Type B pancreatic cell (in vitro differentiated cells): ENCODE measurements around the gene FPR3. TPM values are rescaled to one million over a fixed set of nuclear protein-coding genes. Genes with fewer than 3 reads are reported as not detected.

Experiments used
- DNase-seq: peaks from one replicate; pipeline ENCODE4 v3.0.0; 2021; ENCODE audit warnings: mixed read lengths; ENCODE audit not compliant: unreplicated experiment; ENCODE audit errors: extremely low spot score
- H3K27ac Mint-ChIP-seq: 2 replicates; pipeline ENCODE4 v1.8.0; 2021; ENCODE audit warnings: mild to moderate bottlenecking, mixed read lengths
- H3K27me3 Mint-ChIP-seq: 2 replicates; pipeline ENCODE4 v1.8.0; 2021; ENCODE audit warnings: mixed read lengths
- H3K36me3 Mint-ChIP-seq: 2 replicates; pipeline ENCODE4 v1.8.0; 2021; ENCODE audit warnings: mixed read lengths
- H3K4me1 Mint-ChIP-seq: one replicate; pipeline ENCODE4 v1.8.0; 2021; ENCODE audit warnings: mixed read lengths; ENCODE audit not compliant: unreplicated experiment
- H3K4me3 Mint-ChIP-seq: 2 replicates; pipeline ENCODE4 v1.8.0; 2021; ENCODE audit warnings: mild to moderate bottlenecking, mixed read lengths
- H3K9me3 Mint-ChIP-seq: 2 replicates; pipeline ENCODE4 v1.8.0; 2021; ENCODE audit warnings: mixed read lengths
- CTCF ChIP-seq: fragments of 200-600 bp; sonication (generic); conservative IDR thresholded peaks from 2 replicates; pipeline ENCODE4 v1.5.0; 2021; ENCODE audit warnings: antibody characterized with exemption, mild to moderate bottlenecking
- total RNA-seq: library from RNA; stranded (reverse); gene quantifications from 2 replicates; pipeline ENCODE4 v1.2.1, GENCODE V29; 2021; ENCODE audit warnings: low replicate concordance

Gene FPR3
- total RNA-seq, 1 donor from 2014 or later: not detected

- TF ChIP-seq CTCF: no peak
- Mint-ChIP-seq H3K27ac (no peak overlapping the region), H3K27me3 (no peaks in the 10 kb centered on the region)
These were observed 14.8 kb downstream of the FPR3 start for GRCh38 chr19:51809787-51810186.

GRCh38 chr19:51810223-51810622 is 15.3 kb downstream of the FPR3 start:
- Mint-ChIP-seq H3K4me3 (no peak overlapping the region), H3K36me3 (no peaks in the 10 kb centered on the region), H3K4me1 (no peaks in the 10 kb centered on the region), H3K27me3 (no peaks in the 10 kb centered on the region), H3K9me3 (peaks cover 4% of the 10 kb centered on the region), H3K27ac (no peak overlapping the region)
- no peak for DNase-seq
- no peak for TF ChIP-seq CTCF

More at GRCh38 chr19:51809787-51810186, 14.8 kb downstream of the FPR3 start:
- no peak for DNase-seq
- no peaks in the 10 kb centered on the region for H3K36me3 Mint-ChIP-seq
- H3K4me3 Mint-ChIP-seq: no peak overlapping the region
- H3K9me3 Mint-ChIP-seq: peaks cover 4% of the 10 kb centered on the region
- no peaks in the 10 kb centered on the region for H3K4me1 Mint-ChIP-seq

DNA sequence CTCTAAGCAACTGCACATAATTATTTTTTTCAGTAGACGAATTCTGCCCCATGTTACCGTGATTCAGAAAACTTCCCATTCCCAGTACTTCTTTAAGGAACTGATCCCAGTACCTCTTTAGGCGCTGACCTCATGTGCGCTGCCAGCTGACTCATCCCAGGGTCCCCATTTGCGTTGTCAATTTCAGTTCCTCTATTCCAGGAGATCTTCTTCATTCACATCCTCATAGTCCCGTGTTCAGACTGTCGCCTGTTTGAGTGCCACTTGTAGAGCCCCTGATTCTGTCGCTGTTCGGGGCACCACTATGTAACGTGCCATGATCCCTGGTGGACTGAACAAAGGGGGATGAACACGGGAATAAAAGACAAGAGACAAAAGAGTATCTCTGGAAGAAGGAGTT is 16.4 kb downstream of the FPR3 start:
- Mint-ChIP-seq H3K4me3 (no peak overlapping the region), H3K27me3 (no peaks in the 10 kb centered on the region), H3K27ac (no peak overlapping the region), H3K36me3 (no peaks in the 10 kb centered on the region), H3K4me1 (no peaks in the 10 kb centered on the region), H3K9me3 (peaks cover 4% of the 10 kb centered on the region)
- no peak for DNase-seq
- TF ChIP-seq CTCF: no peak

DNA sequence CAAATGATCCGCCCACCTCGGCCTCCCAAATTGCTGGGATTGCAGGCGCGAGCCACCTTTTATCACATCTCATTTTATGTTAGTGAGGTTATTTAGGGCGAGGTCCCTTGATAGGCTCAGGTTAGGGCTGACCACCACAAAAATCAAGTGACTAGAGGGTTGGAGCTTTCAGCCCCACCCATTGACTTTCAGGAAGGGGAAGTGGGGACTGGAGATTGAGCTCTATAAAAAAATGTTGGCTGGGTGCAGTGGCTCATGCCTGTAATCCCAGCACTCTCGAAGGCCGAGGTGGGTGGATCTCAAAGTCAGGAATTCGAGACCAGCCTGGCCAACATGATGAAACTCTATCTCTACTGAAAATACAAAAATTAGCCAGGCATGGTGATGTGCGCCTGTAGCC is 20.1 kb downstream of the FPR3 start:
- Mint-ChIP-seq H3K9me3 (no peaks in the 10 kb centered on the region), H3K36me3 (no peaks in the 10 kb centered on the region), H3K4me1 (no peaks in the 10 kb centered on the region), H3K27ac (no peak overlapping the region), H3K27me3 (no peaks in the 10 kb centered on the region), H3K4me3 (no peak overlapping the region)
- no peak for TF ChIP-seq CTCF
- no peak for DNase-seq

DNA sequence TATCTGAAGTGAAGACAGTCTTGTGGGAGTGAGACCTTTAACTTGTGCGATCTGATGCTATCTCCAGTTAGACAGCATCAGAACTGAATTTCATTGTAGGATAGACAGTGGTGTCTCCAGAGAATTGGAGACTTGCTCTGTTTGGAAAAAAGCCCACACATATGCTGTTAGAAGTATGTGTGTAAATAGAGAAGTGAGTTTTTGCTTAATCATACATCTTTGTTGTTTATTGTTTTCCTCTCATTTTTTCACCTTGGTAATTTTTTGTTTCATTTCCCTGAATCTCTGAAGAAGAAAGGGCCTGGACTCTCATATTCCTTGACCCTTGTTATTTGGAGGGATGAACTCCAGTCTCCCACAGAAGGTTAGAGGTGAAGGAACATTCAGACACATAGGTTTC is 21.8 kb downstream of the FPR3 start:
- Mint-ChIP-seq H3K27me3 (no peaks in the 10 kb centered on the region), H3K27ac (no peak overlapping the region), H3K9me3 (no peaks in the 10 kb centered on the region)

More for the DNA sequence above, 21.8 kb downstream of the FPR3 start:
- H3K4me1 Mint-ChIP-seq: no peaks in the 10 kb centered on the region
- DNase-seq: no peak
- TF ChIP-seq CTCF: no peak
- H3K36me3 Mint-ChIP-seq: no peaks in the 10 kb centered on the region
- H3K4me3 Mint-ChIP-seq: no peak overlapping the region
